H1 (cell line): ENCODE results near the gene FBXO46. TPM values are rescaled to one million over a fixed set of nuclear protein-coding genes. Genes with fewer than 3 reads are reported as not detected.

ENCODE experiments used
- CTCF ChIA-PET: fragments of 300-600 bp; sonication (Branson Sonifier 250); formaldehyde crosslinking; loops from one replicate; lab custom pipeline; 2021; ENCODE audit not compliant: partially characterized antibody; lab: Charles Lee
- POLR2A ChIA-PET: fragments of 300-600 bp; sonication (Branson Sonifier 250); formaldehyde crosslinking; loops from one replicate; lab custom pipeline; 2021; ENCODE audit warnings: inconsistent platforms; ENCODE audit not compliant: partially characterized antibody; lab: Charles Lee
- DNase-seq, 2 experiments: peaks; one replicate each; pipeline versions ENCODE4 v3.0.0 to v3.0.0-alpha.2; 2010 to 2022; ENCODE audit warnings: low spot score in 2 of 2, low read depth in 1 of 2, mixed read lengths in 1 of 2
- FAIRE-seq: peaks from 2 replicates; lab custom pipeline; 2011; peaks lifted over from hg19 to GRCh38; lab: Jason Lieb, UNC
- H2AFZ ChIP-seq: 2 replicates; pipeline ENCODE4 v1.8.1; 2012; ENCODE audit warnings: low read length, inconsistent platforms
- H2AK5ac ChIP-seq: 2 replicates; pipeline ENCODE4 v1.6.1; 2013; ENCODE audit warnings: low read depth, low read length
- H2BK120ac ChIP-seq: replicated peaks from 2 replicates; pipeline ENCODE3; 2013; ENCODE audit warnings: low read depth, low read length, inconsistent platforms
- H2BK12ac ChIP-seq: 2 replicates; pipeline ENCODE4 v1.6.1; 2013; ENCODE audit warnings: low read depth, low read length
- H2BK15ac ChIP-seq: 2 replicates; pipeline ENCODE4 v1.6.1; 2013; ENCODE audit warnings: low read length
- H2BK20ac ChIP-seq: 2 replicates; pipeline ENCODE4 v1.6.1; 2013; ENCODE audit warnings: low read length
- H2BK5ac ChIP-seq: 2 replicates; pipeline ENCODE4 v1.6.1; 2013; ENCODE audit warnings: low read depth, low read length
- H3K14ac ChIP-seq: 2 replicates; pipeline ENCODE4 v1.6.1; 2013; ENCODE audit warnings: inconsistent platforms; ENCODE audit not compliant: insufficient read length
- H3K18ac ChIP-seq: 2 replicates; pipeline ENCODE4 v1.6.1; 2013; ENCODE audit warnings: low read length; ENCODE audit errors: extremely low read depth
- H3K23ac ChIP-seq: 2 replicates; pipeline ENCODE4 v1.6.1; 2013; ENCODE audit warnings: inconsistent platforms; ENCODE audit not compliant: insufficient read length
- H3K23me2 ChIP-seq: 2 replicates; pipeline ENCODE4 v1.6.1; 2013; ENCODE audit warnings: low read depth, low read length
- H3K27ac ChIP-seq: 2 replicates; pipeline ENCODE4 v1.6.1; 2011; ENCODE audit warnings: low read depth, low read length, inconsistent platforms
- H3K27me3 ChIP-seq, 4 experiments: replicated peaks in 1 of 4; 1 replicate in 1 of 4; 2 replicates in 3 of 4; pipeline versions ENCODE4 v1.6.1 to v1.8.1; 2011 to 2013; ENCODE audit warnings: low read length in 3 of 4, mild to moderate bottlenecking in 3 of 4, inconsistent platforms in 2 of 4, mixed read lengths in 2 of 4, moderate library complexity in 1 of 4; ENCODE audit not compliant: control insufficient read depth in 3 of 4, insufficient read depth in 3 of 4; ENCODE audit errors: extremely low read depth in 1 of 4
- H3K36me3 ChIP-seq, 4 experiments: 2 replicates each; pipeline versions ENCODE4 v1.6.1 to v1.8.1; 2011 to 2013; ENCODE audit warnings: mild to moderate bottlenecking in 4 of 4, low read length in 3 of 4, moderate library complexity in 2 of 4, control low read depth in 1 of 4, inconsistent platforms in 1 of 4; ENCODE audit not compliant: insufficient read depth in 4 of 4, control insufficient read depth in 2 of 4
- H3K4ac ChIP-seq: replicated peaks from 2 replicates; pipeline ENCODE3; 2013; ENCODE audit warnings: low read length, low read depth, mixed read lengths, inconsistent platforms; ENCODE audit not compliant: insufficient read length
- H3K4me1 ChIP-seq, 4 experiments: replicated peaks in 1 of 4; 1 replicate in 1 of 4; 2 replicates in 3 of 4; pipeline versions ENCODE4 v1.6.1 to v1.8.1; 2011 to 2013; ENCODE audit warnings: low read length in 3 of 4, inconsistent platforms in 2 of 4, mixed read lengths in 1 of 4; ENCODE audit not compliant: insufficient read depth in 4 of 4, control insufficient read depth in 3 of 4
- H3K4me2 ChIP-seq, 2 experiments: 2 replicates each; pipeline versions ENCODE4 v1.6.1 to v1.8.1; 2011 to 2013; ENCODE audit warnings: low read depth in 2 of 2, low read length in 2 of 2, control low read depth in 1 of 2, inconsistent platforms in 1 of 2, mild to moderate bottlenecking in 1 of 2; ENCODE audit not compliant: insufficient read depth in 1 of 2
- H3K4me3 ChIP-seq, 4 experiments: fragments of 200-600, 300-600 bp in 1 of 4; sonication (generic), shearing (Covaris generic), sonication (Bioruptor Twin) in 1 of 4; 2 replicates each; pipeline versions ENCODE4 v1.5.1 to v1.8.1; 2011 to 2016; ENCODE audit warnings: low read length in 4 of 4, low read depth in 3 of 4, control low read depth in 2 of 4, inconsistent platforms in 2 of 4, mild to moderate bottlenecking in 2 of 4, mixed read lengths in 1 of 4, moderate library complexity in 1 of 4; ENCODE audit not compliant: insufficient read depth in 2 of 4; ENCODE audit errors: extremely low read depth in 1 of 4
- H3K56ac ChIP-seq: replicated peaks from 2 replicates; pipeline ENCODE3; 2013; ENCODE audit warnings: low read depth, mild to moderate bottlenecking, mixed read lengths, low read length, inconsistent platforms; ENCODE audit not compliant: insufficient read length
- H3K79me1 ChIP-seq: 2 replicates; pipeline ENCODE4 v1.6.1; 2013; ENCODE audit warnings: low read depth, low read length, control low read depth
- H3K79me2 ChIP-seq, 2 experiments: 2 replicates each; pipeline versions ENCODE4 v1.6.1 to v1.8.1; 2012 to 2013; ENCODE audit warnings: low read length in 2 of 2, mild to moderate bottlenecking in 2 of 2, inconsistent platforms in 1 of 2; ENCODE audit not compliant: insufficient read depth in 2 of 2, control insufficient read depth in 1 of 2
- H3K9ac ChIP-seq, 4 experiments: replicated peaks in 1 of 4; 1 replicate in 1 of 4; 2 replicates in 3 of 4; pipeline versions ENCODE4 v1.6.1 to v1.8.1; 2011 to 2013; ENCODE audit warnings: low read depth in 3 of 4, low read length in 3 of 4, control low read depth in 2 of 4, mild to moderate bottlenecking in 2 of 4, moderate library complexity in 2 of 4, inconsistent platforms in 1 of 4; ENCODE audit errors: extremely low read depth in 1 of 4
- H3K9me3 ChIP-seq, 2 experiments: 2 replicates each; pipeline versions ENCODE4 v1.6.1 to v1.8.1; 2012 to 2013; ENCODE audit warnings: mild to moderate bottlenecking in 2 of 2, moderate library complexity in 2 of 2, control low read depth in 1 of 2, inconsistent platforms in 1 of 2, low read depth in 1 of 2, low read length in 1 of 2, mixed read lengths in 1 of 2; ENCODE audit not compliant: insufficient read depth in 2 of 2
- H4K20me1 ChIP-seq, 2 experiments: replicated peaks in 1 of 2; 2 replicates each; pipeline versions ENCODE3 to v1.8.1; 2011 to 2013; ENCODE audit warnings: inconsistent platforms in 2 of 2, low read length in 2 of 2, mild to moderate bottlenecking in 1 of 2; ENCODE audit not compliant: insufficient read depth in 2 of 2, control insufficient read depth in 1 of 2
- H4K5ac ChIP-seq: 2 replicates; pipeline ENCODE4 v1.6.1; 2013; ENCODE audit warnings: low read length, low read depth, mixed read lengths, inconsistent platforms; ENCODE audit not compliant: insufficient read length
- H4K8ac ChIP-seq: 2 replicates; pipeline ENCODE4 v1.8.0; 2013; ENCODE audit warnings: mild to moderate bottlenecking, moderate library complexity, low read length, inconsistent platforms; ENCODE audit not compliant: insufficient read depth; ENCODE audit errors: extremely low read depth
- H4K91ac ChIP-seq: replicated peaks from 2 replicates; pipeline ENCODE3; 2013; ENCODE audit warnings: low read length, mixed read lengths, inconsistent platforms; ENCODE audit not compliant: insufficient read length
- KDM4A ChIP-seq: IDR thresholded peaks from one replicate; pipeline ENCODE4 v1.7.1; 2012; ENCODE audit warnings: low read depth, mild to moderate bottlenecking, moderate library complexity, low read length, inconsistent platforms; ENCODE audit not compliant: severe bottlenecking
- RNF2 ChIP-seq: fragments of 200-900, 300-1000 bp; sonication (generic); IDR thresholded peaks from 2 replicates; pipeline ENCODE4 v1.7.1; 2016; ENCODE audit warnings: borderline replicate concordance, low read depth, mild to moderate bottlenecking, antibody characterized with exemption, low read length; ENCODE audit not compliant: poor library complexity, severe bottlenecking; ENCODE audit errors: missing control alignments
- WGBS, 2 experiments: shearing (Covaris generic) in 1 of 2; methylation state at CpG; one replicate each; pipeline versions ENCODE4 v1.1.6 to v1.1.7; 2013 to 2015; ENCODE audit warnings: low lambda C conversion rate in 2 of 2, mixed read lengths in 2 of 2, inconsistent platforms in 1 of 2, low coverage in 1 of 2, missing lambda C conversion rate in 1 of 2; ENCODE audit not compliant: insufficient replicate concordance in 2 of 2, insufficient coverage in 1 of 2, insufficient read length in 1 of 2; ENCODE audit errors: extremely low coverage in 1 of 2, missing lambda C conversion rate in 1 of 2; 5-methylcytosine and 5-hydroxymethylcytosine counted together
- polyA plus RNA-seq, 7 experiments: library from polyadenylated mRNA; depleted of rRNA in 3 of 7; stranded (reverse) in 5 of 7; unstranded in 2 of 7; fragments of >200 nt in 5 of 7; fragments of 200-250 nt in 2 of 7; gene quantifications; 1 replicate in 5 of 7; 2 replicates in 1 of 7; 4 replicates in 1 of 7; pipeline versions ENCODE4 v1.2.1 to v1.2.3, GENCODE V29; 2011 to 2013; ENCODE audit warnings: missing spikeins in 2 of 7, mixed read lengths in 2 of 7
- total RNA-seq: library from RNA; stranded (reverse); fragmentation: NEBNext Ultra II Directional; extraction: Animal tissue kit (Norgen Biotek cat#: 25700); gene quantifications from 2 replicates; pipeline ENCODE4 v1.2.1, GENCODE V29; 2021
- TF ChIP-seq, protein P1 (sequence below): IDR thresholded peaks from 2 replicates; pipeline ENCODE4 v1.6.1; 2012; ENCODE audit warnings: inconsistent platforms

Gene FBXO46
- total and polyA plus RNA-seq, 2 of the 8 experiments (the other 6 are each of a cell fraction or from before 2014, with no cell fraction given), result 11.2 to 38.9 TPM

DNA sequence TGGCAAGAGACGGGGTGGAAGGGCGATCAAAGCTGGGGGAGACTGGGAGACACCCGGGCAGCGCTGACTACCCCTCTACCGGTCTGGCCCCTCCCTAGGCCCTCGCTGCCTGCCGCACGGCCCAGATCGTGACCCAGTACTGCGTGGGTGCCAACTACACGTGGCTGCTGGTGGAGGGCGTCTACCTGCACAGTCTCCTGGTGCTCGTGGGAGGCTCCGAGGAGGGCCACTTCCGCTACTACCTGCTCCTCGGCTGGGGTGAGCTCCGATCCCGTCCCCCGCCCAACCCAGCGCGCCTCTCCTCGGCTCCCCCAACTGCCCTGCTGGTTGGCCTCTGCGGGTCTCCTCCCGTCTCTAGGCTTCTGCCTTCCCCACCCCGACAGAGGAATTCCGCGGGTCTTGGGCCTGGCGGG lies 53.8 kb downstream of the FBXO46 start:
- POLR2A ChIA-PET, result interaction anchor here (0.7 to 3.7 kb wide), 15 partner anchors 9 to 285 kb away, joined by 3 to 32 read pairs (median 4); partner anchors contain the start of genes GIPR, QPCTL, SIX5 and SNRPD2
- CTCF ChIA-PET, result interaction anchor here (0.5 to 9.6 kb wide), 14 partner anchors 15 to 192 kb away, joined by 3 to 98 read pairs (median 3); partner anchors contain the start of genes PPM1N, QPCTL and SNRPD2
- H3K36me3 ChIP-seq, result no peaks in the 10 kb centered on the region
- TF ChIP-seq KDM4A (peak; percentile 83), RNF2 (no peak)
- TF ChIP-seq, protein P1, sequence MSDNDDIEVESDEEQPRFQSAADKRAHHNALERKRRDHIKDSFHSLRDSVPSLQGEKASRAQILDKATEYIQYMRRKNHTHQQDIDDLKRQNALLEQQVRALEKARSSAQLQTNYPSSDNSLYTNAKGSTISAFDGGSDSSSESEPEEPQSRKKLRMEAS, result peak; percentile 54
- TF ChIP-seq, all 59 proteins: peak for 2
- no peak overlapping the region for H3K14ac ChIP-seq
- peaks cover 10% of the 10 kb centered on the region for H3K23me2 ChIP-seq
- peaks cover 0 to 9% (median 0%) of the 10 kb centered on the region in 4 experiments; a peak in 4 of 7 replicates for H3K27me3 ChIP-seq
- H2BK20ac ChIP-seq, result peak overlapping the region; percentile 34; the same call in 1 of the 2 replicates
- peak overlapping the region; percentile 62 for H3K56ac ChIP-seq
- H3K4me2 ChIP-seq, result peak overlapping the region; percentile 74 to 89
- no peak overlapping the region for H3K23ac ChIP-seq
- H2AFZ ChIP-seq, result peak overlapping the region; percentile 97
- no peak overlapping the region for H3K27ac ChIP-seq
- DNase-seq, result peak in 1 of 2 experiments; percentile 85
- no peaks in the 10 kb centered on the region for H4K20me1 ChIP-seq
- peaks cover 0 to 7% (median 4%) of the 10 kb centered on the region in 4 experiments; a peak in 5 of 7 replicates for H3K4me1 ChIP-seq
- no peaks in the 10 kb centered on the region for H3K79me1 ChIP-seq
- H3K4ac ChIP-seq, result no peak overlapping the region
- H4K5ac ChIP-seq, result peak overlapping the region; percentile 23
- H3K79me2 ChIP-seq, result no peaks in the 10 kb centered on the region
- H2BK120ac ChIP-seq, result no peak overlapping the region
- no peak overlapping the region for H4K91ac ChIP-seq
- 7% methylated on average over 20 of the region's 28 CpGs; no CpG with 5 or more reads in 1 of the 2 experiments for WGBS, 2 experiments
- peak overlapping the region; percentile 37 to 46 (median 40); a peak in 4 of 7 replicates for H3K9ac ChIP-seq
- peak overlapping the region; percentile 64 to 88 (median 74) for H3K4me3 ChIP-seq
- peak overlapping the region; percentile 83; the same call in 1 of the 2 replicates for H2BK15ac ChIP-seq
- peak overlapping the region; percentile 75; the same call in 1 of the 2 replicates for H2BK5ac ChIP-seq
- peak overlapping the region; percentile 88 for H3K18ac ChIP-seq
- H3K9me3 ChIP-seq, result no peaks in the 10 kb centered on the region
- FAIRE-seq, result no peak
- no peak overlapping the region for H2AK5ac ChIP-seq
- peak overlapping the region; percentile 93 for H4K8ac ChIP-seq
- H2BK12ac ChIP-seq, result peak overlapping the region; percentile 96; the same call in 1 of the 2 replicates
